ENCODE results near the gene GARIN6.
A peak's percentile ranks its signal among the peaks of the same experiment; 100 is the strongest.

DNA sequence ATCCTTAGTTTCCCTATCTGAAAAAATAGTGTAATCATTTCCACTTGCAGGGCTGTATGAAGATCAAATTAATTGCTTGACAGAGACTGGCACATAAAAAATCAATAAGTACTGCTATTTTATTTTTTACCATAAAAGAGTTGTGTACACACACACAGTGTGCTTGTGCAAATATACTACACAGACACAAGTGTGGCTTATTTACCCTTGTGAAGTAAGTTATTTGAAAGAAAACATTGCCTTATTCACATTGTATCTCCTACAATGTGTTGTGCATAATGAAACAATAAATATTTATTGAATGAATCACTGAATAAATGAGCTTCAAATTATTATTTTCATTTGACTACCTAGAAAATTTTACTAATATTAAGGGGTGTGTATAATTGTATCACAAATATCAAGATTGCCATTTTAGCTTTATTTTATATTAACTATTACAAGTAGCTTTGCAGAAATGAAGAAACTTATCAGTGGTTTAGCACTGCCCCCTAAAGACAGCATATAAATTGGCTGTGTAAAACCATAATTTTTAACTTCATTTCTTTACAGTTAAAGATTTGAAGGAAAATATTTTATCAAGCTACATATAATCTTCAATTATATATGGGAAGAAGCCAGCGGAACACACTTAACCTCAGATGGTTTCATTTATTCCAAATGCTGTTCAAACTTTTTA, 11.3 kb downstream of the GARIN6 start:
- TF ChIP-seq, protein P1, sequence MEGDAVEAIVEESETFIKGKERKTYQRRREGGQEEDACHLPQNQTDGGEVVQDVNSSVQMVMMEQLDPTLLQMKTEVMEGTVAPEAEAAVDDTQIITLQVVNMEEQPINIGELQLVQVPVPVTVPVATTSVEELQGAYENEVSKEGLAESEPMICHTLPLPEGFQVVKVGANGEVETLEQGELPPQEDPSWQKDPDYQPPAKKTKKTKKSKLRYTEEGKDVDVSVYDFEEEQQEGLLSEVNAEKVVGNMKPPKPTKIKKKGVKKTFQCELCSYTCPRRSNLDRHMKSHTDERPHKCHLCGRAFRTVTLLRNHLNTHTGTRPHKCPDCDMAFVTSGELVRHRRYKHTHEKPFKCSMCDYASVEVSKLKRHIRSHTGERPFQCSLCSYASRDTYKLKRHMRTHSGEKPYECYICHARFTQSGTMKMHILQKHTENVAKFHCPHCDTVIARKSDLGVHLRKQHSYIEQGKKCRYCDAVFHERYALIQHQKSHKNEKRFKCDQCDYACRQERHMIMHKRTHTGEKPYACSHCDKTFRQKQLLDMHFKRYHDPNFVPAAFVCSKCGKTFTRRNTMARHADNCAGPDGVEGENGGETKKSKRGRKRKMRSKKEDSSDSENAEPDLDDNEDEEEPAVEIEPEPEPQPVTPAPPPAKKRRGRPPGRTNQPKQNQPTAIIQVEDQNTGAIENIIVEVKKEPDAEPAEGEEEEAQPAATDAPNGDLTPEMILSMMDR (IDR thresholded peaks at IDR 0.05): peak in 2 of 6 experiments; percentile 20 to 28
- no peak for TF ChIP-seq POLR2A (IDR thresholded peaks at IDR 0.05)

All from esophagus squamous epithelium (tissue), 4 donors.